Kidney epithelial cell (primary cell): ENCODE measurements around the gene PPP2R3B. TPM values are rescaled to one million over a fixed set of nuclear protein-coding genes. Genes with fewer than 3 reads are reported as not detected.
A peak's percentile ranks its signal among the peaks of the same experiment; 100 is the strongest.

Experiments
- DNase-seq: peaks from one replicate; pipeline ENCODE4 v3.0.0-alpha.2; 2010; ENCODE audit warnings: low read depth
- H3K27me3 ChIP-seq: 2 replicates; pipeline ENCODE4 v1.6.0; 2011; ENCODE audit warnings: low read length; ENCODE audit not compliant: control insufficient read depth, insufficient read depth
- H3K36me3 ChIP-seq: 2 replicates; pipeline ENCODE4 v1.5.1; 2011; ENCODE audit warnings: low read length; ENCODE audit not compliant: control insufficient read depth, insufficient read depth
- H3K4me3 ChIP-seq: 2 replicates; pipeline ENCODE4 v1.5.1; 2011; ENCODE audit warnings: low read depth, mild to moderate bottlenecking, control low read depth, low read length
- CTCF ChIP-seq: IDR thresholded peaks from 2 replicates; pipeline ENCODE4 v1.5.1; 2011; ENCODE audit warnings: mild to moderate bottlenecking, moderate library complexity, low read length, control low read depth, inconsistent platforms; ENCODE audit not compliant: insufficient read depth, poor library complexity, severe bottlenecking
- total RNA-seq: library from RNA; depleted of rRNA; stranded (reverse); fragments of >200 nt; gene quantifications from 2 replicates; pipeline ENCODE4 v1.2.3, GENCODE V29; 2015

PPP2R3B gene
- total RNA-seq, 1 donor from 2014 or later, result 17.7 TPM

- Histone ChIP-seq H3K4me3 (peak within 1 kb of the TSS; percentile 95), H3K36me3 (no peaks in the 10 kb centered on the region), H3K27me3 (no peaks in the 10 kb centered on the region)
- peak; percentile 21 for TF ChIP-seq CTCF
- peak; percentile 95 for DNase-seq
Measured at GRCh38 chrX:318739-319578, 67.7 kb downstream of the PPP2R3B start, which contains the start of gene GTPBP6. TSS of gene GTPBP6 (minus strand) at chrX:318796. CDS start at chrX:318787, 9 bp downstream.

- Histone ChIP-seq H3K36me3 (no peaks in the 10 kb centered on the region), H3K27me3 (no peaks in the 10 kb centered on the region), H3K4me3 (peak overlapping the region; percentile 93)
- DNase-seq, result peak; percentile 96
- TF ChIP-seq CTCF, result no peak
Measured at GRCh38 chrX:318068-318738, 68.5 kb downstream of the PPP2R3B start.

- Histone ChIP-seq H3K27me3 (no peaks in the 10 kb centered on the region), H3K4me3 (peak overlapping the region; percentile 38), H3K36me3 (no peaks in the 10 kb centered on the region)
- no peak for TF ChIP-seq CTCF
- no peak for DNase-seq
Measured at GRCh38 chrX:317424-318067, 69.2 kb downstream of the PPP2R3B start.

GRCh38 chrX:316351-317325 is 70.1 kb downstream of the PPP2R3B start:
- H3K4me3 ChIP-seq, result no peak overlapping the region
- DNase-seq, result no peak
- H3K27me3 ChIP-seq, result no peaks in the 10 kb centered on the region
- no peaks in the 10 kb centered on the region for H3K36me3 ChIP-seq
- TF ChIP-seq CTCF, result no peak
